Measurements from ENCODE around the gene BHLHA15. TPM values are rescaled to one million over a fixed set of nuclear protein-coding genes. Genes with fewer than 3 reads are reported as not detected.

Gene BHLHA15
- total and polyA plus RNA-seq, 9 of the 15 experiments (the other 6 are each of a cell fraction or from before 2014, with no cell fraction given), result 0.22 to 2.0 (median 1.1) TPM; not detected in 4

DNA sequence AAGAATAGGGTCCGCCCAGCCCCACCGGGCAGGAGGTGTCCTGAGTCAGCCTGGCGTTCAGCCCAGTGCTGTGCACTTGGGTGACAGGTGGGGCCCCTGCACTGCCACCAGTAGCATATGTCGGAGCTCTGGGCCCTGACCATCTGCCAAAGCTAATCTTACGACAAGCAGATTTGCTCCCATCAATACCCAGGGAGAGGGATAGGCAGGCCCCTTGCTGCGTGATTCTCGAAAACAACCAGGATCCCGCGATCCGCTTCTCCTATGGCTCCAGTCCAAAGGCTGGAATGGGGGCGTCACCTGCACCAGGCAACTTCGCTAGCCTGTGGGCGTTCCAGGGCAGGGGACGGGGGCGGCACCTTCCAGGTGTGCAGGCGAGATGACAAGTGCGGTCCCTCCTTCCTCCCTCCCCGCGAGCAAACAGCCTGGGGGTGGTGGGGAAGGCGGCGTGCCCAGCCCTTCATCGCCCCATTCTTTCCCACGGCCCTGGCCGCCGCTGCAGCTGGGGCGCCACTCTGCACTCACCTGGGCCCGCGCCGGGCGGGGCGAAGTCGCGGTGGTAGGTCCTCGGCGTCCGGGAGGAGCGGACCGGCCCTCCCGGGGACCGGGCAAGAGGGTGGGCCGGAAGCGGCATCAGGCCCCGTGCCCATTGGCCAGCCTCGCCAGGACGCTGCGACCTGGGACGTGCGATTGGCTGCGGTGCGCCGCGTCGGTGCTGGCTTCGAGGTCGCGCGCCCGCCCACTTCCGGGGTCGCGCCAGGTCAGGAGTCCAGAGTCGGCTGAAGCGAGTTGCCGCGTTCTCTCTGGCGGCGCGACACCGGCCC, 40.6 kb downstream of the BHLHA15 start, which contains the start of gene TECPR1 (continued):
- TF ChIP-seq, protein P1, sequence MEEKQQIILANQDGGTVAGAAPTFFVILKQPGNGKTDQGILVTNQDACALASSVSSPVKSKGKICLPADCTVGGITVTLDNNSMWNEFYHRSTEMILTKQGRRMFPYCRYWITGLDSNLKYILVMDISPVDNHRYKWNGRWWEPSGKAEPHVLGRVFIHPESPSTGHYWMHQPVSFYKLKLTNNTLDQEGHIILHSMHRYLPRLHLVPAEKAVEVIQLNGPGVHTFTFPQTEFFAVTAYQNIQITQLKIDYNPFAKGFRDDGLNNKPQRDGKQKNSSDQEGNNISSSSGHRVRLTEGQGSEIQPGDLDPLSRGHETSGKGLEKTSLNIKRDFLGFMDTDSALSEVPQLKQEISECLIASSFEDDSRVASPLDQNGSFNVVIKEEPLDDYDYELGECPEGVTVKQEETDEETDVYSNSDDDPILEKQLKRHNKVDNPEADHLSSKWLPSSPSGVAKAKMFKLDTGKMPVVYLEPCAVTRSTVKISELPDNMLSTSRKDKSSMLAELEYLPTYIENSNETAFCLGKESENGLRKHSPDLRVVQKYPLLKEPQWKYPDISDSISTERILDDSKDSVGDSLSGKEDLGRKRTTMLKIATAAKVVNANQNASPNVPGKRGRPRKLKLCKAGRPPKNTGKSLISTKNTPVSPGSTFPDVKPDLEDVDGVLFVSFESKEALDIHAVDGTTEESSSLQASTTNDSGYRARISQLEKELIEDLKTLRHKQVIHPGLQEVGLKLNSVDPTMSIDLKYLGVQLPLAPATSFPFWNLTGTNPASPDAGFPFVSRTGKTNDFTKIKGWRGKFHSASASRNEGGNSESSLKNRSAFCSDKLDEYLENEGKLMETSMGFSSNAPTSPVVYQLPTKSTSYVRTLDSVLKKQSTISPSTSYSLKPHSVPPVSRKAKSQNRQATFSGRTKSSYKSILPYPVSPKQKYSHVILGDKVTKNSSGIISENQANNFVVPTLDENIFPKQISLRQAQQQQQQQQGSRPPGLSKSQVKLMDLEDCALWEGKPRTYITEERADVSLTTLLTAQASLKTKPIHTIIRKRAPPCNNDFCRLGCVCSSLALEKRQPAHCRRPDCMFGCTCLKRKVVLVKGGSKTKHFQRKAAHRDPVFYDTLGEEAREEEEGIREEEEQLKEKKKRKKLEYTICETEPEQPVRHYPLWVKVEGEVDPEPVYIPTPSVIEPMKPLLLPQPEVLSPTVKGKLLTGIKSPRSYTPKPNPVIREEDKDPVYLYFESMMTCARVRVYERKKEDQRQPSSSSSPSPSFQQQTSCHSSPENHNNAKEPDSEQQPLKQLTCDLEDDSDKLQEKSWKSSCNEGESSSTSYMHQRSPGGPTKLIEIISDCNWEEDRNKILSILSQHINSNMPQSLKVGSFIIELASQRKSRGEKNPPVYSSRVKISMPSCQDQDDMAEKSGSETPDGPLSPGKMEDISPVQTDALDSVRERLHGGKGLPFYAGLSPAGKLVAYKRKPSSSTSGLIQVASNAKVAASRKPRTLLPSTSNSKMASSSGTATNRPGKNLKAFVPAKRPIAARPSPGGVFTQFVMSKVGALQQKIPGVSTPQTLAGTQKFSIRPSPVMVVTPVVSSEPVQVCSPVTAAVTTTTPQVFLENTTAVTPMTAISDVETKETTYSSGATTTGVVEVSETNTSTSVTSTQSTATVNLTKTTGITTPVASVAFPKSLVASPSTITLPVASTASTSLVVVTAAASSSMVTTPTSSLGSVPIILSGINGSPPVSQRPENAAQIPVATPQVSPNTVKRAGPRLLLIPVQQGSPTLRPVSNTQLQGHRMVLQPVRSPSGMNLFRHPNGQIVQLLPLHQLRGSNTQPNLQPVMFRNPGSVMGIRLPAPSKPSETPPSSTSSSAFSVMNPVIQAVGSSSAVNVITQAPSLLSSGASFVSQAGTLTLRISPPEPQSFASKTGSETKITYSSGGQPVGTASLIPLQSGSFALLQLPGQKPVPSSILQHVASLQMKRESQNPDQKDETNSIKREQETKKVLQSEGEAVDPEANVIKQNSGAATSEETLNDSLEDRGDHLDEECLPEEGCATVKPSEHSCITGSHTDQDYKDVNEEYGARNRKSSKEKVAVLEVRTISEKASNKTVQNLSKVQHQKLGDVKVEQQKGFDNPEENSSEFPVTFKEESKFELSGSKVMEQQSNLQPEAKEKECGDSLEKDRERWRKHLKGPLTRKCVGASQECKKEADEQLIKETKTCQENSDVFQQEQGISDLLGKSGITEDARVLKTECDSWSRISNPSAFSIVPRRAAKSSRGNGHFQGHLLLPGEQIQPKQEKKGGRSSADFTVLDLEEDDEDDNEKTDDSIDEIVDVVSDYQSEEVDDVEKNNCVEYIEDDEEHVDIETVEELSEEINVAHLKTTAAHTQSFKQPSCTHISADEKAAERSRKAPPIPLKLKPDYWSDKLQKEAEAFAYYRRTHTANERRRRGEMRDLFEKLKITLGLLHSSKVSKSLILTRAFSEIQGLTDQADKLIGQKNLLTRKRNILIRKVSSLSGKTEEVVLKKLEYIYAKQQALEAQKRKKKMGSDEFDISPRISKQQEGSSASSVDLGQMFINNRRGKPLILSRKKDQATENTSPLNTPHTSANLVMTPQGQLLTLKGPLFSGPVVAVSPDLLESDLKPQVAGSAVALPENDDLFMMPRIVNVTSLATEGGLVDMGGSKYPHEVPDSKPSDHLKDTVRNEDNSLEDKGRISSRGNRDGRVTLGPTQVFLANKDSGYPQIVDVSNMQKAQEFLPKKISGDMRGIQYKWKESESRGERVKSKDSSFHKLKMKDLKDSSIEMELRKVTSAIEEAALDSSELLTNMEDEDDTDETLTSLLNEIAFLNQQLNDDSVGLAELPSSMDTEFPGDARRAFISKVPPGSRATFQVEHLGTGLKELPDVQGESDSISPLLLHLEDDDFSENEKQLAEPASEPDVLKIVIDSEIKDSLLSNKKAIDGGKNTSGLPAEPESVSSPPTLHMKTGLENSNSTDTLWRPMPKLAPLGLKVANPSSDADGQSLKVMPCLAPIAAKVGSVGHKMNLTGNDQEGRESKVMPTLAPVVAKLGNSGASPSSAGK (IDR thresholded peaks at IDR 0.05), result no peak
- peak; percentile 94 for TF ChIP-seq GABPA (tag; conservative IDR thresholded peaks at IDR 0.05; ENCODE audit: low read depth)
- no peak for TF ChIP-seq ZC3H11A (IDR thresholded peaks at IDR 0.05; ENCODE audit: low read depth, low read length)
- TF ChIP-seq BCL6 (CRISPR knock-in tag; IDR thresholded peaks at IDR 0.05), result no peak
- no peak for TF ChIP-seq CHD4 (IDR thresholded peaks at IDR 0.05; ENCODE audit: insufficient read depth, insufficient replicate concordance, low read depth, low read length, poor library complexity, severe bottlenecking)
- TF ChIP-seq, protein P2, sequence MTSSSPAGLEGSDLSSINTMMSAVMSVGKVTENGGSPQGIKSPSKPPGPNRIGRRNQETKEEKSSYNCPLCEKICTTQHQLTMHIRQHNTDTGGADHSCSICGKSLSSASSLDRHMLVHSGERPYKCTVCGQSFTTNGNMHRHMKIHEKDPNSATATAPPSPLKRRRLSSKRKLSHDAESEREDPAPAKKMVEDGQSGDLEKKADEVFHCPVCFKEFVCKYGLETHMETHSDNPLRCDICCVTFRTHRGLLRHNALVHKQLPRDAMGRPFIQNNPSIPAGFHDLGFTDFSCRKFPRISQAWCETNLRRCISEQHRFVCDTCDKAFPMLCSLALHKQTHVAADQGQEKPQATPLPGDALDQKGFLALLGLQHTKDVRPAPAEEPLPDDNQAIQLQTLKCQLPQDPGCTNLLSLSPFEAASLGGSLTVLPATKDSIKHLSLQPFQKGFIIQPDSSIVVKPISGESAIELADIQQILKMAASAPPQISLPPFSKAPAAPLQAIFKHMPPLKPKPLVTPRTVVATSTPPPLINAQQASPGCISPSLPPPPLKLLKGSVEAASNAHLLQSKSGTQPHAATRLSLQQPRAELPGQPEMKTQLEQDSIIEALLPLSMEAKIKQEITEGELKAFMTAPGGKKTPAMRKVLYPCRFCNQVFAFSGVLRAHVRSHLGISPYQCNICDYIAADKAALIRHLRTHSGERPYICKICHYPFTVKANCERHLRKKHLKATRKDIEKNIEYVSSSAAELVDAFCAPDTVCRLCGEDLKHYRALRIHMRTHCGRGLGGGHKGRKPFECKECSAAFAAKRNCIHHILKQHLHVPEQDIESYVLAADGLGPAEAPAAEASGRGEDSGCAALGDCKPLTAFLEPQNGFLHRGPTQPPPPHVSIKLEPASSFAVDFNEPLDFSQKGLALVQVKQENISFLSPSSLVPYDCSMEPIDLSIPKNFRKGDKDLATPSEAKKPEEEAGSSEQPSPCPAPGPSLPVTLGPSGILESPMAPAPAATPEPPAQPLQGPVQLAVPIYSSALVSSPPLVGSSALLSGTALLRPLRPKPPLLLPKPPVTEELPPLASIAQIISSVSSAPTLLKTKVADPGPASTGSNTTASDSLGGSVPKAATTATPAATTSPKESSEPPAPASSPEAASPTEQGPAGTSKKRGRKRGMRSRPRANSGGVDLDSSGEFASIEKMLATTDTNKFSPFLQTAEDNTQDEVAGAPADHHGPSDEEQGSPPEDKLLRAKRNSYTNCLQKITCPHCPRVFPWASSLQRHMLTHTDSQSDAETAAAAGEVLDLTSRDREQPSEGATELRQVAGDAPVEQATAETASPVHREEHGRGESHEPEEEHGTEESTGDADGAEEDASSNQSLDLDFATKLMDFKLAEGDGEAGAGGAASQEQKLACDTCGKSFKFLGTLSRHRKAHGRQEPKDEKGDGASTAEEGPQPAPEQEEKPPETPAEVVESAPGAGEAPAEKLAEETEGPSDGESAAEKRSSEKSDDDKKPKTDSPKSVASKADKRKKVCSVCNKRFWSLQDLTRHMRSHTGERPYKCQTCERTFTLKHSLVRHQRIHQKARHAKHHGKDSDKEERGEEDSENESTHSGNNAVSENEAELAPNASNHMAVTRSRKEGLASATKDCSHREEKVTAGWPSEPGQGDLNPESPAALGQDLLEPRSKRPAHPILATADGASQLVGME (CRISPR knock-in tag; IDR thresholded peaks at IDR 0.05), result no peak
- no peak for TF ChIP-seq ZNF75A (CRISPR knock-in tag; IDR thresholded peaks at IDR 0.05)
- TF ChIP-seq GABPB2 (CRISPR knock-in tag; conservative IDR thresholded peaks at IDR 0.05), result no peak
- TF ChIP-seq CAMTA2 (CRISPR knock-in tag; conservative IDR thresholded peaks at IDR 0.05), result no peak
- no peak for TF ChIP-seq TRIM28 (IDR thresholded peaks at IDR 0.05)

Measured in K562 (cell line).